Epithelial cell of prostate (primary cell): ENCODE measurements around the gene RPS6KA4.
"Not testable (repeated sequence)": the region's sequence is repeated elsewhere in the genome, so short reads cannot be mapped to it uniquely, and the experiment has no call there.

ENCODE experiments used
- DNase-seq: peaks from one replicate; pipeline ENCODE4 v3.0.0-alpha.2; 2011; ENCODE audit warnings: low read depth, low spot score
- H3K27ac ChIP-seq: fragments of 450-650 bp; 2 replicates; pipeline ENCODE4 v1.5.1; 2017; ENCODE audit warnings: mild to moderate bottlenecking

The RPS6KA4 gene

DNA sequence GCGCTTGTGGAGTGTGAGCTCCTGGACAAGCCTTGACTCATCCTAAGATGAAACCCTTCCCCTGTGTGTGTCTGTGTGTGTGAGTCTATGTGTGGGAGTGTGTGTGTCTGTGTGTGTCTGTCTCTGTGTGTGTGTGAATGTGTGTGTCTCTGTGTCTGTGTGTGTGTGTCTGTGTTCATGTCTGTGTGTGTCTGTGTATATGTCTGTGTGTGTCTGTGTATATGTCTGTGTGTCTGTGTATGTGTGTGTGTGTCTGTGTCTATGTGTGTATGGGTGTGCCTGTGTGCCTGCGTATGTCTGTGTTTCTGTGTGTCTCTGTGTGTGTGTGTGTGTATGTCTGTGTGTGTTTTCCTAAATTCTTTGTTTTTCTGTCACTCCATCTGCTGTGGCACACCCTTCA, 48.7 kb downstream of the RPS6KA4 start:
- no peak overlapping the region for H3K27ac ChIP-seq
- DNase-seq = no peak

DNA sequence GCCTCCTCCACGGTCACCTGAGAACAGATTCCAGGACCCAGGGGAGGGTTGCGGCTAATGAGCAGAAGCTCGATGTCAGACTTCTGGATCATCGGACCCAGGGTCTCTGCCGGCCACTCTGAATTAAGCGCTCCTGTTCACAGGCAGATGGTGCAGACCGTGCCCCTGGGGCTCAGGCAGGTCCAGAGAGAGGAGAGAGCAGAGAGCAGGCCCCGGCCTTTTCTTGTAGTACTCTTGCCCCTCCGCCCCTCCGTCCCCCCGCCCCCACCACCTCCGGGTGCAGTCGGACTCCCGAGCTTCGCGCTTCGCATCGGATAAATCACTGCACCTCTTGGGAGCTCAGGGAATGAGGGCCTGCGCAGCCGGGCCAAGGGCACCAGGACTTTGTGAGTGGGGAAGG, 50.3 kb downstream of the RPS6KA4 start:
- H3K27ac ChIP-seq = no peak overlapping the region
- DNase-seq = no peak

DNA sequence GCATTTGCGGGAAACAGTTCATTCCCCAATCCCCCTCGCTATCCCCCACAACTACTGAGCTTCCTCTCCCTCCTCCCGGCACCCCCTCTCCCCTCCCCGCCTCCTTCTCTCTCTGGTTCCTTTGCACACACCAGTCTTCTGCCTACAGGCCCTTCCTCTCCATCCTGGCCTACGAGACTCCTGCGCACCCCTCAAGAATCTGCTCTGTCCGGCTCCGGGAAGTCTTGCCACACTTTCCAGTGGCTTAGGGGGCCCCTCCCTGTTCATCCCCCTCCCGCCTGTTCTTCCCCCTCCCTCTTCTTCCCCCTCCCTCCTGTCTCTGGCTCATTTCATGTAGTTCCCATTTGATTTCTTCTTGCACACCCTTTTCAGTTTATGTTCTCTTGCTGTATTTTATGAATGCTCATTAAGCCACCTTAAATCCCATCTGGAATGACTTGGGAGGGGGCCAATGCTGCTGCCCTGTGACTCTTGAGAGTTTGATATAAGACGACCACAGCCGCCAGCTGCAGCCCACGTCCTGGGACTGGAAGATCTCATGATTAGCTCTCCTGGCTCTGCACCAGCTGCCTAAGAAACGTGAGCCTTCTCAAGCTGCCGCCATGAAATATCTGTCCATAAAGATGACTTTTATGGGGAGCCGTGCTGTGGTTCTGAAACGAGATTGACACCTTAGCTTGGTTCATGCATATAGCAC, 50.9 kb downstream of the RPS6KA4 start:
- H3K27ac ChIP-seq = no peak overlapping the region
- no peak for DNase-seq

DNA sequence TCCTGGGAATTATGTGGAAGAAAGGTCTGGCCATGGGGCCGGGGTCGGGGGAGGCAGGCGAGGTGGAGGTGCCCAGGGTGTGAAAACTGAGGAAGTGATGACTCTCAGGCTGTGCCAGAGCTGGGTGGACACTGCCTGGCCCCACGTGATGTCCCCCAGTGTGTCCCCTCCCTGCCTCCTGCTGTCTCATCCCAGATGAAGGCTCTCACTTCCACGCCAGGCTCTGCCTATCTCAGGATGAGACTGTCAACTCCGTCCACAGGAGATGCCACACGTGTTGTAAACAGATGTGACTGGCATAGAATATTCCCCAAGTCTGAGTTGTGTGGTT, 51.4 kb downstream of the RPS6KA4 start:
- no peak for DNase-seq
- no peak overlapping the region for H3K27ac ChIP-seq

DNA sequence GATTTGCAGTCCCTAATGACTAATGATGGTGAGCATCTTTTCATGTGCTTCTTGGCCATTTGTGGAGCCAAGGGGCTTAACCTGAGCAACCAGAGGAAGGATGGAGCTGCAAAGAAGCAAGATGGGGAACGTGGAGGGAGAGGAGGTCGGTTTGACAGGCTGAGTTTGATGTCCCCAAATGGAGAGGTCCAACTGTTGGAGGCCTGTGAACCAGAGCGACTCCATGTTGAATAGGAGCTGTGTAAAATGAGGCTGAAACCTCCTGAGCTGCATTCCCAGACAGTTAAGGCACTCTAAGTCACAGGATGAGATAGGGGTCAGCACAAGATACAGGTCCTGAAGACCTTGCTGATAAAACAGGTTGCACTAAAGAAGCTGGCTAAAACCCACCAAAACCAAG, 54.5 kb downstream of the RPS6KA4 start:
- DNase-seq = no peak
- H3K27ac ChIP-seq = no peak overlapping the region

DNA sequence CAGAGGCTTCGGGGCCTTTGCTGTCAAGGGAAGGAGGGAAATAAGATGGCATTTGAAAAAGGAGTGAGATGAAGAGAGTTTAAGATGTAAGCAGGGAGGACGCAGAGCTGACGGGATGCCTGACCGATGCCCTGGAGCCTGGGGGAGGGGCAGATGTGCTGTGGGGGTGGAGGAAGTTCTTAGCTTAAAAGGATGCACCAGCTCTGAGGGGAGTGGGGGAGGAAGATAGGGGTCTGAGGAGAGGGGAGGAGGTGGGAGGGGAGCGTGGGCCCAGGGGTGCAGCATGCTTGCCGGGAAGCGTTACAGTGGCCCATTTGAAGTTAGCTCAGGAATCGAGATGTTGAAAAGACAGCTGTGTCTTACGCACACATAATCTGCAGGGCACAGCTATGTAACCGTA, 56.3 kb downstream of the RPS6KA4 start:
- no peak overlapping the region for H3K27ac ChIP-seq
- no peak for DNase-seq

DNA sequence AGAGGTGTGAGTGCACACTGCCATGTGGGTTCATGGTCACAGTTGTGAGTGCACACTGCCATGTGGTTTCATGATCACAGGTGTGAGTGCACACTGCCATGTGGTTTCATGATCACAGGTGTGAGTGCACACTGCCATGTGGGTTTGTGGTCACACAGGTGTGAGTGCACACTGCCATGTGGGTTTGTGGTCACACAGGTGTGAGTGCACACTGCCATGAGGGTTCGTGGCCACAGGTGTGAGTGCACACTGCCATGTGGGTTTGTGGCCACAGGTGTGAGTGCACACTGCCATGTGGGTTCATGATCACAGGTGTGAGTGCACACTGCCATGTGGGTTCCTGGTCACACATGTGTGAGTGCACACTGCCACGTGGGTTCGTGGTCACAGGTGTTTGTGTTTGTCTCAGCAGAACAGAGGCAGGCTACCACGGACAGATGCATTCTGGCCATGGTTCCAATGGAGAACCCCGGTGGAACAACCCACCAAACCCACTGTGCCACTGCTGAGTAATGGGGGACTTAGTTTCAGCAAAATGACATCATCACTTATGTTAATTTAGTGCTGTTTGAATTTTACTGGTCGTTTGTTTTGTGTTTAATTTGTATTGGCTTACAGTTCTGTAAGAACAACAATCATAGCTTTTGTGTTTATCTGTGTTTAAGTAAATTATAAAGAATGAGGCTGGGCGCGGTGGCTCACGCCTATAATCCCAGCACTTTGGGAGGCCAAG, 57.2 kb downstream of the RPS6KA4 start:
- no peak overlapping the region for H3K27ac ChIP-seq
- no peak for DNase-seq

DNA sequence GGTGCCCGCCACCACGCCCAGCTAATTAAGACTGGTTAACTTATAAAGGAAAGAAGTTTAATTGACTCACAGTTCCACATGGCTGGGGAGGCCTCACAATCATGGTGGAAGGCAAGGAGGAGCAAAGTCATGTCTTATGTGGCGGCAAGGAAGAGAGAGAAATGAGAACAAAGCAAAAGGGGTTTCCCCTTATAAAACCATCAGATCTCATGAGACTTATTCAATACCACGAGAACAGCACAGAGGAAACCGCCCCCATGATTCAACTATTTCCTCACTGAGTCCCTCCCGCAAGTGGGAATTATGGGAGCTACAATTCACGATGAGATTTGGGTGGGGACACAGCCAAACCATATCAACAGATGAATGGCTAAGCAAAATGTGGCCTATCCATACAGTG, 59.3 kb downstream of the RPS6KA4 start:
- DNase-seq, H3K27ac ChIP-seq: not testable (repeated sequence)

DNA sequence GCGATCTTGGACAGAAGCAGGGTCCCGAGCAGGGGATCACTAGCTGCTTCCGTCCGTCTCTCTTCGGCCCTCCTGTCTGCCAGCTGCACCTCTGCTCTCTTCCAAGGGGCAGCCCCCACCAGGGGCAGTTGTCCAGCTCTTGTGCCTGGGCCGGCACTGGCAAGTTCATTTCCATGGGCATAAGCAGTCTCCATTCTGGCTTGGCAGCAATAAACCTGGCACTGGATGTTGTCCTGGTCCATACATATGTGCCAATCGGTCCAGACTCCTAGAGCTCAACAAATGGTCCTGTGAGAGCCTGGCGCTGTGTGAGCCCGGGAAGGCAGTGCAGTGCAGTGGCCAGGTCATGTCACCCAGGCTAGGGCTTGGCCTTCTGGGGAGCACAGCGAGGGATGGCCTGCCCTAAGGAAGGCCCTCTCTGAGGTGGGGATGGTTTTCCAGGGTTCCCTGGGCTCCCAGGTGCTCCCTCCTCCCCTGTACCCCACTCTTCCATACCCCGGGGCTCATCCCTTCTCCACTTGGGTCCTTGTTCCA, 60.4 kb downstream of the RPS6KA4 start:
- no peak for DNase-seq
- H3K27ac ChIP-seq = no peak overlapping the region

DNA sequence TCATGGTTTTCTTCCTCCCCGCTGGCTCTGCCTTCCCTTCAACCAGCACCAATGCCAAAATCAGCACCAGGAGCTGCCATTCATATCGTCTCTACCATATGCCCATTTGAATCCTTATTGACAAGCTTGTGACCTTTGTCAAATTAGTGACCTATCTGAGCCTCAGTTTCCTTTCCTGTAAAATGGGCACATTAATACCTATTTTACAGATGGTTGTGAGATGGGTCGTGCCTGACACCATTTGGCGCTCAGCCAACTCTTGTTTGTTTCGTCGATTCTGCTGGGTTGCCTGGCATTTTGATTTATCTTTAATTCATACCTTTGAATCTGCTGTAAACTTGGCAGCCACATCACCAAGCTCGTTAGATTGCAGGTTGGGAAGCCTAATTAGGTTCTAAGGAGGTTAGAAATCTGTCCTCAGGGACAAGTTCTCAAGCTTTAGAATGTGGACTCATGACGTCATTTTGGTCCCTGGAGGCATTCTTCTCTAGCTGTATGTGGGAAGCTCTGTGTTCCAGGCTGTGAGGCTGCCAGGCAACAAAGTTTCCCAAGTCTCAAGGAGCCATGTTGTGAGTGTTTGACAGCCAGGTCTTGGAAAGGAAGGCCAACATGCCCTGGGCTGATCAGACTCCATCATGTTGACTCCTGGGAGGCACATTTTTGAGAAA, 61.0 kb downstream of the RPS6KA4 start:
- DNase-seq = no peak
- H3K27ac ChIP-seq = no peak overlapping the region
